K562 (cell line): ENCODE measurements around the gene UCP3. TPM values are rescaled to one million over a fixed set of nuclear protein-coding genes. Genes with fewer than 3 reads are reported as not detected.

Source experiments
- ATAC-seq: fragments of 200-7000 bp; cut with Tn5 transposase; 3 replicates; pipeline ENCODE4 v1.9.1; 2020; ENCODE audit warnings: moderate library complexity
- BruUV-seq: library from RNA; stranded (reverse); fragments of 400-500 nt; replicated peaks from 2 replicates; lab custom pipeline; 2021; lab: Mats Ljungman, UMichigan
- CTCF ChIA-PET: fragments of 300-600 bp; formaldehyde crosslinking; extraction: SDS; loops from one replicate; lab custom pipeline; 2021; ENCODE audit warnings: low intra/inter-chr PET ratio; lab: Yijun Ruan, JAX
- POLR2A ChIA-PET: fragments of 300-600, 350-650 bp; sonication (Branson Sonifier 250); formaldehyde crosslinking; extraction: SDS; loops from one replicate; lab custom pipeline; 2021; ENCODE audit warnings: antibody characterized with exemption, inconsistent platforms; lab: Yijun Ruan, JAX
- DNase-seq, 4 experiments: peaks; one replicate each; pipeline versions ENCODE4 v3.0.0 to v3.0.0-alpha.2; 2011 to 2018; ENCODE audit warnings: low spot score in 3 of 4, mixed read lengths in 3 of 4; ENCODE audit errors: extremely low read depth in 1 of 4
- FAIRE-seq: peaks from 2 replicates; lab custom pipeline; 2011; peaks lifted over from hg19 to GRCh38; lab: Jason Lieb, UNC
- H2AFZ ChIP-seq: 2 replicates; pipeline ENCODE4 v1.6.0; 2011; ENCODE audit warnings: low read depth, low read length, control low read depth, inconsistent platforms
- H3K27ac ChIP-seq: fragments of 200-600 bp; 3 replicates; pipeline ENCODE4 v1.8.0; 2011; ENCODE audit warnings: low read depth, mild to moderate bottlenecking, control low read depth, inconsistent platforms, low read length, moderate library complexity, mixed read lengths; ENCODE audit errors: extremely low read depth
- H3K27me3 ChIP-seq, 2 experiments: fragments of 300-600 bp in 1 of 2; 2 replicates in 1 of 2; 3 replicates in 1 of 2; pipeline versions ENCODE4 v1.6.0 to v1.8.0; 2011; ENCODE audit warnings: inconsistent platforms in 2 of 2, low read length in 2 of 2, mild to moderate bottlenecking in 1 of 2, mixed read lengths in 1 of 2, moderate library complexity in 1 of 2; ENCODE audit not compliant: control insufficient read depth in 2 of 2, insufficient read depth in 2 of 2
- H3K36me3 ChIP-seq: fragments of 300-600 bp; 3 replicates; pipeline ENCODE4 v1.8.0; 2011; ENCODE audit warnings: mild to moderate bottlenecking, low read length, inconsistent platforms; ENCODE audit not compliant: control insufficient read depth, insufficient read depth
- H3K4me1 ChIP-seq, 2 experiments: fragments of 200-600 bp in 1 of 2; replicated peaks in 1 of 2; 2 replicates in 1 of 2; 3 replicates in 1 of 2; pipeline versions ENCODE4 v1.5.1 to v1.8.0; 2011; ENCODE audit warnings: inconsistent platforms in 2 of 2, low read length in 2 of 2, mild to moderate bottlenecking in 1 of 2, mixed read lengths in 1 of 2, moderate library complexity in 1 of 2; ENCODE audit not compliant: control insufficient read depth in 2 of 2, insufficient read depth in 2 of 2
- H3K4me2 ChIP-seq: 2 replicates; pipeline ENCODE4 v1.6.1; 2011; ENCODE audit warnings: low read length, control low read depth, inconsistent platforms, mixed read lengths; ENCODE audit not compliant: insufficient read depth
- H3K4me3 ChIP-seq: fragments of 200-600 bp; sonication (generic), shearing (Covaris generic); 2 replicates; pipeline ENCODE4 v1.5.1; 2016; ENCODE audit warnings: control low read depth, inconsistent platforms
- H3K79me2 ChIP-seq: fragments of 200-600 bp; 3 replicates; pipeline ENCODE4 v1.8.0; 2011; ENCODE audit warnings: low read length, inconsistent platforms; ENCODE audit not compliant: control insufficient read depth, insufficient read depth
- H3K9ac ChIP-seq, 2 experiments: 2 replicates each; pipeline versions ENCODE4 v1.6.0 to v1.6.1; 2011; ENCODE audit warnings: low read depth in 2 of 2, low read length in 2 of 2, control low read depth in 1 of 2, inconsistent platforms in 1 of 2, mild to moderate bottlenecking in 1 of 2, mixed read lengths in 1 of 2; ENCODE audit not compliant: insufficient read depth in 1 of 2
- H3K9me1 ChIP-seq: one replicate; pipeline ENCODE4 v1.6.0; 2011; ENCODE audit warnings: inconsistent platforms, mild to moderate bottlenecking, low read length, moderate library complexity; ENCODE audit not compliant: control insufficient read depth, insufficient read depth
- H3K9me3 ChIP-seq: replicated peaks from 2 replicates; pipeline ENCODE4 v1.5.1; 2011; ENCODE audit warnings: low read depth, low read length, inconsistent platforms; ENCODE audit not compliant: control insufficient read depth, insufficient read depth
- H4K20me1 ChIP-seq: replicated peaks from 2 replicates; pipeline ENCODE4 v1.6.1; 2011; ENCODE audit warnings: low read length, inconsistent platforms, mixed read lengths; ENCODE audit not compliant: control insufficient read depth, insufficient read depth
- IRF2 ChIP-seq: sonication (generic); formaldehyde crosslinking; IDR thresholded peaks from 2 replicates; pipeline ENCODE4 v1.8.1; 2022; ENCODE audit warnings: mild to moderate bottlenecking, missing genetic modification reagents
- RFX1 ChIP-seq: fragments of 450-650 bp; IDR thresholded peaks from 2 replicates; pipeline ENCODE4 v1.6.1; 2016; ENCODE audit warnings: mild to moderate bottlenecking, moderate library complexity
- ZBTB8A ChIP-seq: fragments of 450-650 bp; IDR thresholded peaks from 2 replicates; pipeline ENCODE4 v1.6.1; 2018; ENCODE audit warnings: mild to moderate bottlenecking, moderate library complexity; ENCODE audit not compliant: partially characterized antibody
- ZNF551 ChIP-seq: fragments of 250-450 bp; sonication (Bioruptor Pico); IDR thresholded peaks from 2 replicates; pipeline ENCODE4 v1.5.0; 2021; ENCODE audit warnings: mild to moderate bottlenecking, moderate library complexity
- WGBS: fragments of 100-300 bp; shearing (Covaris generic); methylation state at CpG from one replicate; pipeline ENCODE4 v1.1.6; 2016; ENCODE audit warnings: low coverage, mixed read lengths; ENCODE audit not compliant: insufficient coverage; ENCODE audit errors: missing lambda C conversion rate; 5-methylcytosine and 5-hydroxymethylcytosine counted together
- in situ Hi-C: fragments of 300-500 bp; cut with MboI; formaldehyde crosslinking; loops from 4 replicates; pipeline ENCODE4 v1.15.0; 2018; ENCODE audit warnings: inconsistent platforms, mixed read lengths
- intact Hi-C: fragments of 100-400 bp; cut with micrococcal nuclease; formaldehyde crosslinking; loops from 2 replicates; pipeline ENCODE4 v1.14.2; 2022
- polyA plus RNA-seq, 8 experiments: library from polyadenylated mRNA; depleted of rRNA in 4 of 8; stranded (reverse) in 5 of 8; unstranded in 3 of 8; fragments of >200 nt; fragmentation: Nextera tagmentation in 2 of 8; fragmentation: Illumina TruSeq in 1 of 8; extraction: Ambion mirVana in 2 of 8; extraction: Trizol in 1 of 8; gene quantifications; 2 replicates each; pipeline versions ENCODE4 v1.2.1 to v1.2.3, GENCODE V29; 2011 to 2014; ENCODE audit warnings: inconsistent platforms in 1 of 8, missing spikeins in 1 of 8
- total RNA-seq, 7 experiments: library from RNA; depleted of rRNA in 6 of 7; stranded (reverse); fragments of >200 nt in 6 of 7; fragmentation: Illumina TruSeq in 2 of 7; extraction: Trizol in 2 of 7; gene quantifications; 2 replicates each; pipeline versions ENCODE4 v1.2.1 to v1.2.3, GENCODE V29; 2011 to 2021; ENCODE audit warnings: low replicate concordance in 1 of 7

Gene UCP3
- total and polyA plus RNA-seq, 9 of the 15 experiments (the other 6 are each of a cell fraction or from before 2014, with no cell fraction given): 0.05 to 0.65 (median 0.25) TPM; not detected in 2

GRCh38 chr11:73965764-73966121, 43.1 kb downstream of the UCP3 start:
- FAIRE-seq: no peak
- H3K36me3 ChIP-seq: no peaks in the 10 kb centered on the region
- H3K9me3 ChIP-seq: no peaks in the 10 kb centered on the region
- no TSS peak for BruUV-seq
- in situ Hi-C loops: loop anchor here (10.0 kb wide), 1 partner anchor 489 kb away; no protein-coding TSS in a partner anchor
- no peaks in the 10 kb centered on the region; a peak in 1 of 5 replicates for H3K27me3 ChIP-seq
- peaks cover 11 to 16% of the 10 kb centered on the region in 2 experiments; a peak in 3 of 5 replicates for H3K4me1 ChIP-seq
- no peak for TF ChIP-seq ZNF551
- peak; percentile 94 for TF ChIP-seq RFX1
- no peak for TF ChIP-seq ZBTB8A
- 2% methylated on average over 2 of the region's 2 CpGs for WGBS
- intact Hi-C loops: loop anchor here (2.0 kb wide), 2 partner anchors 289 to 483 kb away; no protein-coding TSS in a partner anchor
- ChIA-PET CTCF (interaction anchor here (2.8 kb wide), 1 partner anchor 124 kb away, joined by 14 read pairs; no protein-coding TSS in a partner anchor), POLR2A (interaction anchor here (1.8 to 3.1 kb wide), 2 partner anchors 10 to 15 kb away, joined by 5 to 27 read pairs; partner anchors contain the start of gene UCP2)
- no peak overlapping the region for H3K4me2 ChIP-seq
- H2AFZ ChIP-seq: no peak overlapping the region
- ATAC-seq: no peak
- H3K79me2 ChIP-seq: no peaks in the 10 kb centered on the region
- no peaks in the 10 kb centered on the region for H3K9me1 ChIP-seq
- peak in 1 of 4 experiments; percentile 41 for DNase-seq
- no peak overlapping the region for H3K9ac ChIP-seq
- H3K4me3 ChIP-seq: no peak overlapping the region
- no peak overlapping the region for H3K27ac ChIP-seq
- H4K20me1 ChIP-seq: no peaks in the 10 kb centered on the region

- ChIA-PET CTCF (interaction anchor here (1.2 to 2.8 kb wide), 2 partner anchors 125 to 484 kb away, joined by 5 to 14 read pairs; no protein-coding TSS in a partner anchor), POLR2A (interaction anchor here (1.0 to 1.8 kb wide), 2 partner anchors 11 to 13 kb away, joined by 3 to 5 read pairs; no protein-coding TSS in a partner anchor)
- Histone ChIP-seq H3K27ac (no peak overlapping the region), H2AFZ (no peak overlapping the region), H3K27me3 (no peaks in the 10 kb centered on the region; a peak in 1 of 5 replicates), H3K4me1 (peaks cover 7 to 13% of the 10 kb centered on the region in 2 experiments; a peak in 3 of 5 replicates), H3K4me3 (no peak overlapping the region), H3K79me2 (no peaks in the 10 kb centered on the region), H3K9me1 (no peaks in the 10 kb centered on the region), H3K4me2 (no peak overlapping the region), H3K9ac (no peak overlapping the region), H3K9me3 (no peaks in the 10 kb centered on the region), H4K20me1 (no peaks in the 10 kb centered on the region), H3K36me3 (no peaks in the 10 kb centered on the region)
- in situ Hi-C loops (loop anchor here (10.0 kb wide), 1 partner anchor 490 kb away; no protein-coding TSS in a partner anchor), intact Hi-C loops (loop anchor here (2.0 kb wide), 2 partner anchors 290 to 484 kb away; no protein-coding TSS in a partner anchor)
- DNase-seq: no peak
- ATAC-seq: no peak
- BruUV-seq: no TSS peak
- no peak for TF ChIP-seq ZBTB8A
- 0 out of 2 replicates have a peak, but pooled peaks have one; percentile 14 for TF ChIP-seq IRF2 (CRISPR knock-in tag)
- no peak for FAIRE-seq
- WGBS: 29% methylated on average over 10 of the region's 10 CpGs
These were observed 43.7 kb downstream of the UCP3 start for GRCh38 chr11:73965076-73965763.
